ENCODE measurements around the gene ERC2.
"Not testable (repeated sequence)": the region's sequence is repeated elsewhere in the genome, so short reads cannot be mapped to it uniquely, and the experiment has no call there.

The ERC2 gene

GRCh38 chr3:55852326-55852725 lies 615.9 kb downstream of the ERC2 start:
- Histone ChIP-seq H3K4me1 (ENCODE audit: insufficient read depth, low read length) (peaks cover 27% of the 10 kb centered on the region), H3K9me3 (ENCODE audit: low read length) (no peaks in the 10 kb centered on the region), H3K4me3 (ENCODE audit: low read length) (no peak overlapping the region), H2AFZ (ENCODE audit: low read depth, low read length) (no peak overlapping the region), H3K27me3 (ENCODE audit: insufficient read depth, low read length) (no peaks in the 10 kb centered on the region), H3K36me3 (ENCODE audit: insufficient read depth, low read length) (no peaks in the 10 kb centered on the region)

GRCh38 chr3:55842204-55842603 lies 626.1 kb downstream of the ERC2 start:
- peaks cover 5% of the 10 kb centered on the region for H3K9me3 ChIP-seq (ENCODE audit: low read length)
- no peak overlapping the region for H3K4me3 ChIP-seq (ENCODE audit: low read length)
- H3K4me1 ChIP-seq (ENCODE audit: insufficient read depth, low read length): peaks cover 8% of the 10 kb centered on the region
- H3K27me3 ChIP-seq (ENCODE audit: insufficient read depth, low read length): no peaks in the 10 kb centered on the region
- no peak overlapping the region for H2AFZ ChIP-seq (ENCODE audit: low read depth, low read length)
- no peaks in the 10 kb centered on the region for H3K36me3 ChIP-seq (ENCODE audit: insufficient read depth, low read length)

GRCh38 chr3:55831876-55832275 lies 636.4 kb downstream of the ERC2 start:
- H2AFZ ChIP-seq (ENCODE audit: low read depth, low read length); H3K4me1 ChIP-seq (ENCODE audit: insufficient read depth, low read length); H3K27me3 ChIP-seq (ENCODE audit: insufficient read depth, low read length); H3K36me3 ChIP-seq (ENCODE audit: insufficient read depth, low read length); H3K9me3 ChIP-seq (ENCODE audit: low read length); H3K4me3 ChIP-seq (ENCODE audit: low read length): not testable (repeated sequence)

- Histone ChIP-seq H3K4me1 (ENCODE audit: insufficient read depth, low read length) (peaks cover 3% of the 10 kb centered on the region), H3K36me3 (ENCODE audit: insufficient read depth, low read length) (no peaks in the 10 kb centered on the region), H3K9me3 (ENCODE audit: low read length) (peaks cover 3% of the 10 kb centered on the region), H2AFZ (ENCODE audit: low read depth, low read length) (no peak overlapping the region), H3K4me3 (ENCODE audit: low read length) (no peak overlapping the region), H3K27me3 (ENCODE audit: insufficient read depth, low read length) (no peaks in the 10 kb centered on the region)
Observed at GRCh38 chr3:55828712-55829111, 639.6 kb downstream of the ERC2 start.

GRCh38 chr3:55827786-55828185 lies 640.5 kb downstream of the ERC2 start:
- Histone ChIP-seq H3K36me3 (ENCODE audit: insufficient read depth, low read length) (no peaks in the 10 kb centered on the region), H2AFZ (ENCODE audit: low read depth, low read length) (no peak overlapping the region), H3K4me1 (ENCODE audit: insufficient read depth, low read length) (peaks cover 3% of the 10 kb centered on the region), H3K9me3 (ENCODE audit: low read length) (peaks cover 3% of the 10 kb centered on the region), H3K27me3 (ENCODE audit: insufficient read depth, low read length) (no peaks in the 10 kb centered on the region), H3K4me3 (ENCODE audit: low read length) (no peak overlapping the region)

- H2AFZ ChIP-seq (ENCODE audit: low read depth, low read length): no peak overlapping the region
- H3K9me3 ChIP-seq (ENCODE audit: low read length): peaks cover 3% of the 10 kb centered on the region
- no peaks in the 10 kb centered on the region for H3K36me3 ChIP-seq (ENCODE audit: insufficient read depth, low read length)
- peaks cover 3% of the 10 kb centered on the region for H3K4me1 ChIP-seq (ENCODE audit: insufficient read depth, low read length)
- H3K4me3 ChIP-seq (ENCODE audit: low read length): no peak overlapping the region
- H3K27me3 ChIP-seq (ENCODE audit: insufficient read depth, low read length): no peaks in the 10 kb centered on the region
Observed at GRCh38 chr3:55826731-55827496, 641.4 kb downstream of the ERC2 start.

- Histone ChIP-seq H3K9me3 (ENCODE audit: low read length) (peaks cover 3% of the 10 kb centered on the region), H3K36me3 (ENCODE audit: insufficient read depth, low read length) (no peaks in the 10 kb centered on the region), H3K4me1 (ENCODE audit: insufficient read depth, low read length) (peaks cover 3% of the 10 kb centered on the region), H3K27me3 (ENCODE audit: insufficient read depth, low read length) (no peaks in the 10 kb centered on the region), H3K4me3 (ENCODE audit: low read length) (no peak overlapping the region), H2AFZ (ENCODE audit: low read depth, low read length) (no peak overlapping the region)
Observed at GRCh38 chr3:55826097-55826496, 642.2 kb downstream of the ERC2 start.

- Histone ChIP-seq H2AFZ (ENCODE audit: low read depth, low read length) (no peak overlapping the region), H3K4me3 (ENCODE audit: low read length) (no peak overlapping the region), H3K27me3 (ENCODE audit: insufficient read depth, low read length) (no peaks in the 10 kb centered on the region), H3K36me3 (ENCODE audit: insufficient read depth, low read length) (no peaks in the 10 kb centered on the region), H3K4me1 (ENCODE audit: insufficient read depth, low read length) (peaks cover 3% of the 10 kb centered on the region), H3K9me3 (ENCODE audit: low read length) (peaks cover under 1% of the 10 kb centered on the region)
Observed at GRCh38 chr3:55824406-55824805, 643.9 kb downstream of the ERC2 start.

GRCh38 chr3:55823829-55824228 lies 644.4 kb downstream of the ERC2 start:
- no peaks in the 10 kb centered on the region for H3K9me3 ChIP-seq (ENCODE audit: low read length)
- H3K36me3 ChIP-seq (ENCODE audit: insufficient read depth, low read length): no peaks in the 10 kb centered on the region
- H3K27me3 ChIP-seq (ENCODE audit: insufficient read depth, low read length): no peaks in the 10 kb centered on the region

GRCh38 chr3:55823001-55823400 lies 645.3 kb downstream of the ERC2 start:
- H3K4me3 ChIP-seq (ENCODE audit: low read length): no peak overlapping the region
- no peak overlapping the region for H2AFZ ChIP-seq (ENCODE audit: low read depth, low read length)
- H3K4me1 ChIP-seq (ENCODE audit: insufficient read depth, low read length): peaks cover 3% of the 10 kb centered on the region
- H3K36me3 ChIP-seq (ENCODE audit: insufficient read depth, low read length): no peaks in the 10 kb centered on the region
- no peaks in the 10 kb centered on the region for H3K27me3 ChIP-seq (ENCODE audit: insufficient read depth, low read length)
- H3K9me3 ChIP-seq (ENCODE audit: low read length): no peaks in the 10 kb centered on the region

More at GRCh38 chr3:55823829-55824228, 644.4 kb downstream of the ERC2 start:
- H3K4me3 ChIP-seq (ENCODE audit: low read length): no peak overlapping the region
- H3K4me1 ChIP-seq (ENCODE audit: insufficient read depth, low read length): peaks cover 3% of the 10 kb centered on the region
- H2AFZ ChIP-seq (ENCODE audit: low read depth, low read length): no peak overlapping the region

- no peaks in the 10 kb centered on the region for H3K4me1 ChIP-seq (ENCODE audit: insufficient read depth, low read length)
- H3K4me3 ChIP-seq (ENCODE audit: low read length): no peak overlapping the region
- no peak overlapping the region for H2AFZ ChIP-seq (ENCODE audit: low read depth, low read length)
- no peaks in the 10 kb centered on the region for H3K36me3 ChIP-seq (ENCODE audit: insufficient read depth, low read length)
- no peaks in the 10 kb centered on the region for H3K27me3 ChIP-seq (ENCODE audit: insufficient read depth, low read length)
- no peaks in the 10 kb centered on the region for H3K9me3 ChIP-seq (ENCODE audit: low read length)
Observed at GRCh38 chr3:55819005-55819404, 649.3 kb downstream of the ERC2 start.

GRCh38 chr3:55818485-55818884 lies 649.8 kb downstream of the ERC2 start:
- Histone ChIP-seq H3K27me3 (ENCODE audit: insufficient read depth, low read length) (no peaks in the 10 kb centered on the region), H2AFZ (ENCODE audit: low read depth, low read length) (no peak overlapping the region), H3K4me1 (ENCODE audit: insufficient read depth, low read length) (no peaks in the 10 kb centered on the region), H3K36me3 (ENCODE audit: insufficient read depth, low read length) (no peaks in the 10 kb centered on the region), H3K4me3 (ENCODE audit: low read length) (no peak overlapping the region), H3K9me3 (ENCODE audit: low read length) (no peaks in the 10 kb centered on the region)

- Histone ChIP-seq H3K4me3 (ENCODE audit: low read length) (no peak overlapping the region), H3K27me3 (ENCODE audit: insufficient read depth, low read length) (no peaks in the 10 kb centered on the region)
Observed at GRCh38 chr3:55816794-55817576, 651.3 kb downstream of the ERC2 start.

More at GRCh38 chr3:55816794-55817576, 651.3 kb downstream of the ERC2 start:
- no peaks in the 10 kb centered on the region for H3K4me1 ChIP-seq (ENCODE audit: insufficient read depth, low read length)
- H3K36me3 ChIP-seq (ENCODE audit: insufficient read depth, low read length): no peaks in the 10 kb centered on the region
- H3K9me3 ChIP-seq (ENCODE audit: low read length): no peaks in the 10 kb centered on the region
- no peak overlapping the region for H2AFZ ChIP-seq (ENCODE audit: low read depth, low read length)
